Lower leg skin (tissue), 3 donors: ENCODE data around the gene SMOC1.

Source experiments
- CTCF ChIP-seq, 3 donors: fragments of 450-650 bp; IDR thresholded peaks; one replicate each; pipeline ENCODE4 v1.5.1; 2016; ENCODE audit warnings: antibody characterized with exemption in 3 of 3, mild to moderate bottlenecking in 3 of 3, moderate library complexity in 2 of 3
- POLR2A ChIP-seq, 2 donors: fragments of 450-650 bp; IDR thresholded peaks; one replicate each; pipeline ENCODE4 v1.6.1; 2016 to 2017; ENCODE audit warnings: antibody characterized with exemption in 2 of 2, mild to moderate bottlenecking in 1 of 2, moderate library complexity in 1 of 2

- TF ChIP-seq POLR2A (IDR thresholded peaks at IDR 0.05) (no peak), CTCF (IDR thresholded peaks at IDR 0.05) (no peak)
Measured at GRCh38 chr14:69992564-69992963, 113.3 kb downstream of the SMOC1 start.
